ENCODE results near the gene CCDC136. TPM values are rescaled to one million over a fixed set of nuclear protein-coding genes. Genes with fewer than 3 reads are reported as not detected.

The CCDC136 gene
- total RNA-seq, 1 experiment from 2014 or later, result 31.1 TPM

DNA sequence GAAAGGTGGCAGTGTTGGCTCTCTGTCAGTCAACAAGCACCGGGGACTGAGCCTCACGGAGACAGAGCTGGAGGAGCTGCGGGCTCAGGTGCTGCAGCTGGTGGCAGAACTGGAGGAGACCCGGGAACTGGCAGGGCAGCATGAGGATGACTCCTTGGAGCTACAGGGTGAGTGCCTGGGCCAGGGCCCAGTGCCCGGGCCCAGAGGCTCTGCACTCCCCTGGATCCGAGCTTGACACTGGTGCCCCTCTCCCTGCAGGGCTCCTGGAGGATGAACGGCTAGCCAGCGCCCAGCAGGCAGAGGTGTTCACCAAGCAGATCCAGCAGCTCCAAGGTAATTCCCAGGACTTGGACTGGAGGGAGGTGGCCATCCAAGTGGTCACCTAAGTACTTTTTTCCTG lies 2.7 kb downstream of the CCDC136 start:
- Histone ChIP-seq H3K79me1 (ENCODE audit: insufficient read depth, low read depth, low read length, poor library complexity, severe bottlenecking) (no peaks in the 10 kb centered on the region), H2BK120ac (ENCODE audit: low read depth, low read length, poor library complexity, severe bottlenecking) (no peak overlapping the region), H3K23ac (ENCODE audit: insufficient read length, low read depth, low read length) (no peak overlapping the region), H3T11ph (ENCODE audit: low read length) (no peak overlapping the region), H3K14ac (ENCODE audit: insufficient read depth, low read length) (no peak overlapping the region), H2BK12ac (ENCODE audit: insufficient read length, low read depth, low read length) (no peak overlapping the region), H2BK15ac (ENCODE audit: low read depth, low read length) (no peak overlapping the region), H3K9me3 (ENCODE audit: control insufficient read depth, low read depth, low read length) (no peaks in the 10 kb centered on the region), H2BK5ac (ENCODE audit: insufficient read length, low read length) (no peak overlapping the region), H3K9ac (ENCODE audit: extremely low read depth, insufficient read length, low read length) (no peak overlapping the region), H3K27me3 (ENCODE audit: insufficient read depth, low read length) (no peaks in the 10 kb centered on the region), H3K4me1 (ENCODE audit: insufficient read depth, low read length) (no peaks in the 10 kb centered on the region; the same call in 1 of the 2 replicates), H2AK5ac (ENCODE audit: insufficient read length, low read length) (no peak overlapping the region), H4K5ac (ENCODE audit: insufficient read length, low read depth, low read length) (no peak overlapping the region), H4K20me1 (ENCODE audit: control insufficient read depth, insufficient read depth, insufficient read length) (no peaks in the 10 kb centered on the region), H2BK20ac (ENCODE audit: low read depth, low read length, poor library complexity, severe bottlenecking) (no peak overlapping the region), H3K4ac (ENCODE audit: low read depth, low read length) (no peak overlapping the region), H3K27ac (ENCODE audit: insufficient read length, low read depth, low read length) (no peak overlapping the region), H2AFZ (ENCODE audit: low read length) (no peak overlapping the region), H4K91ac (ENCODE audit: insufficient read length, low read depth, low read length) (no peak overlapping the region), H3K79me2 (ENCODE audit: insufficient read depth, low read length) (no peaks in the 10 kb centered on the region), H3K18ac (ENCODE audit: insufficient read length, low read depth, low read length) (no peak overlapping the region), H4K8ac (replicated peaks; ENCODE audit: insufficient read length, low read depth, low read length) (no peak overlapping the region), H3K56ac (ENCODE audit: insufficient read length, low read depth, low read length) (no peak overlapping the region), H3K23me2 (ENCODE audit: insufficient read length, low read depth, low read length, poor library complexity, severe bottlenecking) (peaks cover 12% of the 10 kb centered on the region), H3K4me2 (ENCODE audit: insufficient read depth, insufficient read length, low read length) (no peak overlapping the region)
- H3K27ac Mint-ChIP-seq, result peak overlapping the region in 1 of 3 experiments; percentile 29; a peak in 2 of 7 replicates
- TF ChIP-seq, protein P1, sequence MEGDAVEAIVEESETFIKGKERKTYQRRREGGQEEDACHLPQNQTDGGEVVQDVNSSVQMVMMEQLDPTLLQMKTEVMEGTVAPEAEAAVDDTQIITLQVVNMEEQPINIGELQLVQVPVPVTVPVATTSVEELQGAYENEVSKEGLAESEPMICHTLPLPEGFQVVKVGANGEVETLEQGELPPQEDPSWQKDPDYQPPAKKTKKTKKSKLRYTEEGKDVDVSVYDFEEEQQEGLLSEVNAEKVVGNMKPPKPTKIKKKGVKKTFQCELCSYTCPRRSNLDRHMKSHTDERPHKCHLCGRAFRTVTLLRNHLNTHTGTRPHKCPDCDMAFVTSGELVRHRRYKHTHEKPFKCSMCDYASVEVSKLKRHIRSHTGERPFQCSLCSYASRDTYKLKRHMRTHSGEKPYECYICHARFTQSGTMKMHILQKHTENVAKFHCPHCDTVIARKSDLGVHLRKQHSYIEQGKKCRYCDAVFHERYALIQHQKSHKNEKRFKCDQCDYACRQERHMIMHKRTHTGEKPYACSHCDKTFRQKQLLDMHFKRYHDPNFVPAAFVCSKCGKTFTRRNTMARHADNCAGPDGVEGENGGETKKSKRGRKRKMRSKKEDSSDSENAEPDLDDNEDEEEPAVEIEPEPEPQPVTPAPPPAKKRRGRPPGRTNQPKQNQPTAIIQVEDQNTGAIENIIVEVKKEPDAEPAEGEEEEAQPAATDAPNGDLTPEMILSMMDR (conservative IDR thresholded peaks at IDR 0.05), result no peak
- peaks cover 41 to 42% of the 10 kb centered on the region in 2 experiments for H3K4me1 Mint-ChIP-seq
- peaks cover 7% of the 10 kb centered on the region for H3K27me3 Mint-ChIP-seq (ENCODE audit: low read depth)
- H3K4me3 Mint-ChIP-seq, result no peak overlapping the region
- H3K9me3 Mint-ChIP-seq, result no peaks in the 10 kb centered on the region; a peak in 1 of 5 replicates
- no CpG with 5 or more reads among the region's 8 CpGs for WGBS (ENCODE audit: extremely low coverage, insufficient read length, low lambda C conversion rate)
- no peak for DNase-seq
- H3K36me3 Mint-ChIP-seq (ENCODE audit: insufficient read depth in 1 of 3, low read depth in 3 of 3), result peaks cover 24 to 41% (median 37%) of the 10 kb centered on the region in 3 experiments
